GM13977 (cell line): ENCODE measurements around the gene C2orf81.

ENCODE experiments used
- DNase-seq: peaks from one replicate; pipeline ENCODE4 v3.0.0; 2012; ENCODE audit warnings: low spot score
- in situ Hi-C: fragments of 300-500 bp; cut with MboI; formaldehyde crosslinking; loops from one replicate; pipeline ENCODE4 v1.12.0; 2022; ENCODE audit warnings: low sequenced_read_pairs, low pct_unique_long_range_greater_than_20kb, mixed read lengths, inconsistent platforms; ENCODE audit not compliant: unreplicated experiment
- TF ChIP-seq, protein P1 (sequence below): IDR thresholded peaks from 2 replicates; pipeline ENCODE4 v1.5.1; 2012; ENCODE audit warnings: mild to moderate bottlenecking, control low read depth; ENCODE audit not compliant: insufficient read depth; ENCODE audit errors: extremely low read depth, missing control alignments

C2orf81 gene

DNA sequence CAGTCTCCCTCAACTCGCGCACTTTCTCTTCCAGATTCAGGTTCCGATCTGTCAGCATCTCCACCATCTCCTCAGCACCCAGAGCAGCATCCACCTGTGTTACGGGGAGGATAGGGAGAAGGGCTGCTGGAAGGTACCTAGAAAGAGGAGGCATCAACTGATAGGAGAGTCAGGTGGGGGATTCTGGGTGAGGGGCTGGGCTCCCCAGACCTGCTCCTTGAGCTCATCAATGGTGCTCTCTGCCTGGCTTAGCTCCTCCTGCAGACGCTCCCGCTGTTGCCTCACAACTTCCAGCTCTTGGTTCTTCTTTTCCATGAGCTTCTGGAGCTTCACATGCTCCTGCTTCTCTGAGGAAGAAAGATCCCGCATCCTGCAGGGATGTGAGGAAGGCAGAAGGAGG, 51.4 kb downstream of the C2orf81 start:
- in situ Hi-C loops: no loop called here
- TF ChIP-seq, protein P1, sequence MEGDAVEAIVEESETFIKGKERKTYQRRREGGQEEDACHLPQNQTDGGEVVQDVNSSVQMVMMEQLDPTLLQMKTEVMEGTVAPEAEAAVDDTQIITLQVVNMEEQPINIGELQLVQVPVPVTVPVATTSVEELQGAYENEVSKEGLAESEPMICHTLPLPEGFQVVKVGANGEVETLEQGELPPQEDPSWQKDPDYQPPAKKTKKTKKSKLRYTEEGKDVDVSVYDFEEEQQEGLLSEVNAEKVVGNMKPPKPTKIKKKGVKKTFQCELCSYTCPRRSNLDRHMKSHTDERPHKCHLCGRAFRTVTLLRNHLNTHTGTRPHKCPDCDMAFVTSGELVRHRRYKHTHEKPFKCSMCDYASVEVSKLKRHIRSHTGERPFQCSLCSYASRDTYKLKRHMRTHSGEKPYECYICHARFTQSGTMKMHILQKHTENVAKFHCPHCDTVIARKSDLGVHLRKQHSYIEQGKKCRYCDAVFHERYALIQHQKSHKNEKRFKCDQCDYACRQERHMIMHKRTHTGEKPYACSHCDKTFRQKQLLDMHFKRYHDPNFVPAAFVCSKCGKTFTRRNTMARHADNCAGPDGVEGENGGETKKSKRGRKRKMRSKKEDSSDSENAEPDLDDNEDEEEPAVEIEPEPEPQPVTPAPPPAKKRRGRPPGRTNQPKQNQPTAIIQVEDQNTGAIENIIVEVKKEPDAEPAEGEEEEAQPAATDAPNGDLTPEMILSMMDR: no peak
- DNase-seq: no peak

DNA sequence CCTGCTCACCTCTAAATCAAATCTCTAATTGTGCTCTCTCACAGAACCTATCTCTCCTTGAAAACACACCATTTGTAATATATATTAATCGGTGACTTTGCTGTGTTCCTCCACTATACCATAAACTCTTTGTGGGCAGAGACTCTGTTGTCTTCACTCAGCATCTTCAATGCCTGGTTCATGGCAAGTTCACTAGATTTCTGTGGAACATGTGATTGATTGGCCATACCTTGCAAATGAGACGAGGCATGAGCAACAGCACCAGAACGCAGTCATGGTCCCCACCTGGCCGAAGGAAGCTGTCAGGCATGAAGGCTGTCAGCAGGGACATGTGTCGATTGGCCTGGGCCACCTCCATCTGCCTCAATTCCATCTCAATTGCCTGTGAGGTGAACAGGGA, 52.9 kb downstream of the C2orf81 start:
- TF ChIP-seq, protein P1: no peak
- DNase-seq: no peak
- in situ Hi-C loops: no loop called here

DNA sequence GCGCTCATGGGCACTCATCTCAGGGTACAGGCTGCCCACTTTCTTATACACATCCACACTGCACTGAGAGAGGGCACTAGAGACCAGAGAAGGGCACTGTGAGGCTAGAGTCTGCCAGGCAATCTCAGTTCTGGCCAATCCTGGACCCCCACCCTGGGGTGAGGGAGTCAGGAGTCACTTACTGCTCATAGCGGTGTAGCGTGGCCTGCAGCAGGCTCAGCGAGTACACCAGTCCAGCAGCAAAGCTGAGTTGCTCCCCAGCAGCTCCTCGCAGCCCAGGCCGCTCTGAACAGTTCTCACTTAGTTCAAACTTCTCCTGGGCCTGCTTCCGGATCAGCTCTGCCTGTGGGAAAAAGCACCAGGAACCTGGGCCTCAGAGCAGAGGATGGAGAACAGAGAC, 53.6 kb downstream of the C2orf81 start:
- in situ Hi-C loops: no loop called here
- TF ChIP-seq, protein P1: no peak
- no peak for DNase-seq

DNA sequence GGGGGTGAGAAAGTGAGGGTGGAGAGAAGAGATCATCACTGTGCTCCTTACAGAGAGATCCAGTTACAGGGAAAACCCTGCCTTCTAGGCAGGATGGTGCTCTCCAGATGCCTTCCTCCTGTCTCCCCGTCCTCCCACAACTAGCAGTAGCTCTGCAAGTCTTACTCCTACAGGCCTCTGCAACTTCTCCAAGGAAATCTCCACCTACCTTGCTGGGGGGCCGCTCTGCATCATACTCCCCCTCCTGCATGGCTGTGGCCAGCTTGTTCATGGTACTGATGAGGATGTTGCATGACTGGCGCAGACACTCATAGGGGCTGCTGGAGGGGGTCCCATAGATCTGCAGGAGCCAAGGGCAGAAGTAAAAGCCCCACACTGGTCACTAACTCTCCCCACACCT, 55.4 kb downstream of the C2orf81 start:
- TF ChIP-seq, protein P1: no peak
- in situ Hi-C loops: no loop called here
- no peak for DNase-seq

DNA sequence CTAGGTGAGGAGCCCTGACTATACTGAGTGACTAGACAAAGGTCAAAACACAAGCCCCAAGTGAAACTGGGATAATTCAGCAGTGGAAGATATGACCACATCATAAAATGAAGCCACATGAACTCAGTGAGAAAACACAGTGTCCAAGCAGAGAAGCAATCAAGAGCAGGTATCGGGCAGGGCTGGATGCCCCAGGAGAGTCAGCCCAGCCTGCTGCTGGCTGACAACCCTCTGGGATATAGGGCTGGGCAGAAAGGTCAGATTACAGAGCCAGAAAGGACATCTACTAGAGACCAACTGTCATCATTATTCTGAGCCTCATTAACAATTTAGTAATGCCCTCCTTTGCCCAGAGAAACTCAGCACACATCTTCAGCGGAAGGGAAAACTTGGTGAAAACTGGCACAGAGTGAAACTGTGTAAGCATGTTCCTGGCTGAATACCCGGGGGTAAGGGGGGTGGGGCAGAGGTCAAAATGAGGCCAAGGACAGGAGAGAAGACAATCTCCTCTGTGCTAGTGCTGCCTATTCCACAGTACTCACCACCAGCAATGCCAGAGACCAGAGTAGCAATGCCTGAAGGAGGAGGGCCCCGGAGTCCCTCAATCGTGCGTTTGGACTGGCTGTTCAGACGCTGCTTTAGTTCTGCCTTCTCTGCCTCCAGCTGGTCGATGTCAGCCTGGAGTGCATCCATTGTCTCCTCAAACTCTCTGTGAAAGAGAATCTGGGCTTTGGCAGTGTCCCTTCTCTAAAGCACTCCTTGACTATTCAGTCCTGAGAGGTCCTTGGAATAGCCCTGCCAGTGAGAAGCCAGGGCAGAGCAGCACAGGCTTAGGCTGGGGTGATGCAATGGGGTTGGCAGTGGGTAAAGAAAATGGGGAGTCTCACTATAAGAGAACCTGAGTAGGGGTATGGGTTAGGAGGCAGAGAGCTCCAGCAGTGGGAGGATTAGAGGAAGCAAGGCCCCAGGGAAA, 56.6 kb downstream of the C2orf81 start:
- in situ Hi-C loops: no loop called here
- DNase-seq: no peak
- TF ChIP-seq, protein P1: no peak
